WTC11 (cell line): ENCODE measurements around the gene ZNF512B. TPM values are rescaled to one million over a fixed set of nuclear protein-coding genes. Genes with fewer than 3 reads are reported as not detected.

Source experiments
- ATAC-seq: fragments of 200-7000 bp; cut with Tn5 transposase; 2 replicates; pipeline ENCODE4 v1.10.0; 2021; ENCODE audit warnings: mild to moderate bottlenecking, moderate library complexity
- CTCF ChIA-PET: fragments of 300-600 bp; sonication (Branson Sonifier 250); formaldehyde crosslinking; loops from one replicate; lab custom pipeline; 2021; ENCODE audit warnings: antibody characterized with exemption; lab: Charles Lee
- POLR2A ChIA-PET: fragments of 350-600 bp; sonication (Branson Sonifier 250); formaldehyde crosslinking; loops from one replicate; lab custom pipeline; 2021; ENCODE audit warnings: antibody characterized with exemption; lab: Charles Lee
- DNase-seq: peaks from one replicate; pipeline ENCODE4 v3.0.0; 2021; ENCODE audit warnings: low spot score
- H3K27ac Mint-ChIP-seq: 2 replicates; pipeline ENCODE4 v1.8.0; 2021; ENCODE audit warnings: mixed read lengths
- H3K27me3 Mint-ChIP-seq: 2 replicates; pipeline ENCODE4 v1.8.0; 2021; ENCODE audit warnings: low read depth, mild to moderate bottlenecking, moderate library complexity, mixed read lengths
- H3K36me3 Mint-ChIP-seq: 2 replicates; pipeline ENCODE4 v1.8.0; 2021; ENCODE audit warnings: mixed read lengths
- H3K4me1 Mint-ChIP-seq: 2 replicates; pipeline ENCODE4 v1.8.0; 2022; ENCODE audit warnings: mixed read lengths
- H3K4me3 Mint-ChIP-seq: 2 replicates; pipeline ENCODE4 v1.8.0; 2021; ENCODE audit warnings: mild to moderate bottlenecking, moderate library complexity, mixed read lengths
- H3K9me3 Mint-ChIP-seq: 2 replicates; pipeline ENCODE4 v1.8.0; 2021; ENCODE audit warnings: mixed read lengths
- CBFB ChIP-seq: sonication (generic); formaldehyde crosslinking; IDR thresholded peaks from 2 replicates; pipeline ENCODE4 v1.8.1; 2022; ENCODE audit warnings: mild to moderate bottlenecking, low read depth, missing genetic modification reagents
- CREM ChIP-seq: sonication (generic); formaldehyde crosslinking; IDR thresholded peaks from 2 replicates; pipeline ENCODE4 v1.8.1; 2022; ENCODE audit warnings: mild to moderate bottlenecking, missing genetic modification reagents, moderate library complexity
- ELF4 ChIP-seq: sonication (generic); formaldehyde crosslinking; IDR thresholded peaks from 2 replicates; pipeline ENCODE4 v1.8.1; 2022; ENCODE audit warnings: low read depth, mild to moderate bottlenecking, moderate library complexity, missing genetic modification reagents
- NR1H2 ChIP-seq: sonication (generic); formaldehyde crosslinking; IDR thresholded peaks from 2 replicates; pipeline ENCODE4 v1.9.0; 2021; ENCODE audit warnings: mild to moderate bottlenecking, moderate library complexity, missing genetic modification reagents
- SOX15 ChIP-seq: fragments of 250-450 bp; sonication (Bioruptor Pico); IDR thresholded peaks from 2 replicates; pipeline ENCODE4 v1.9.0; 2021; ENCODE audit warnings: mild to moderate bottlenecking
- SP1 ChIP-seq: sonication (generic); formaldehyde crosslinking; conservative IDR thresholded peaks from 2 replicates; pipeline ENCODE4 v1.8.1; 2022; ENCODE audit warnings: missing genetic modification reagents
- TP53 ChIP-seq: sonication (generic); formaldehyde crosslinking; IDR thresholded peaks from 2 replicates; pipeline ENCODE4 v1.8.1; 2023; ENCODE audit warnings: mild to moderate bottlenecking, missing genetic modification reagents
- ZNF121 ChIP-seq: sonication (generic); formaldehyde crosslinking; IDR thresholded peaks from 2 replicates; pipeline ENCODE4 v1.8.0; 2023; ENCODE audit warnings: missing genetic modification reagents
- total RNA-seq: library from RNA; stranded (reverse); gene quantifications from 3 replicates; pipeline ENCODE4 v1.2.3, GENCODE V29; 2021
- TF ChIP-seq, protein P1 (sequence below): fragments of 250-450 bp; sonication (Bioruptor Pico); IDR thresholded peaks from 2 replicates; pipeline ENCODE4 v1.8.0; 2021; ENCODE audit warnings: mild to moderate bottlenecking
- TF ChIP-seq, protein P2 (sequence below): sonication (generic); formaldehyde crosslinking; IDR thresholded peaks from 2 replicates; pipeline ENCODE4 v1.8.1; 2023; ENCODE audit warnings: mild to moderate bottlenecking, missing genetic modification reagents
- TF ChIP-seq, protein P3 (sequence below): sonication (generic); formaldehyde crosslinking; IDR thresholded peaks from 2 replicates; pipeline ENCODE4 v1.8.1; 2022; ENCODE audit warnings: low read depth, missing genetic modification reagents, borderline replicate concordance
- TF ChIP-seq, protein P4 (sequence below): fragments of 250-450 bp; sonication (Bioruptor Pico); IDR thresholded peaks from 2 replicates; pipeline ENCODE4 v1.9.0; 2021; ENCODE audit warnings: mild to moderate bottlenecking, borderline replicate concordance
- TF ChIP-seq, protein P5 (sequence below): sonication (generic); formaldehyde crosslinking; IDR thresholded peaks from 2 replicates; pipeline ENCODE4 v1.8.1; 2023; ENCODE audit warnings: mild to moderate bottlenecking, missing genetic modification reagents, borderline replicate concordance
- TF ChIP-seq, protein P6 (sequence below): sonication (generic); formaldehyde crosslinking; IDR thresholded peaks from 2 replicates; pipeline ENCODE4 v1.8.0; 2022; ENCODE audit warnings: missing genetic modification reagents

ZNF512B gene
- total RNA-seq, 1 experiment from 2014 or later, result 23.3 TPM

DNA sequence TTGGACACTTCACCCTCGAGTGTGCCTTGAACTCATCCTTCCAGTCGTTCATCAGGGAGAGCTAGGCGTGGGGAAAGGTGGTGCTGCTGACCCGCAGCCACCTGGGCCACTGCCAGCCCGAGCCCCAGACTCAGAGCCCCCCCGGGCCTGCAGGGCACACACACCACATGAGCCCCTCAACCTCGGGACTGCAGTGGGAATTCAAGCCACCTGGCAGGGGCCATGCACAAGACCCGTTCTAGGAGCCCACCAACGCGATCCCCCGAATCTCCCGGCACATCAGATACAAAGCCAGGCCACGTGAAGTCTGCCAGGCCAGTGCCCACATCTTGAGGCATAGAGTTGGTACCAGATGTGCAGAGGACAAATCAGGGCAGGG, 2.8 kb downstream of the ZNF512B start:
- Mint-ChIP-seq H3K4me3 (no peak overlapping the region), H3K4me1 (no peaks in the 10 kb centered on the region), H3K9me3 (peaks cover 3% of the 10 kb centered on the region; the same call in 1 of the 2 replicates), H3K27ac (no peak overlapping the region), H3K36me3 (peaks cover 55% of the 10 kb centered on the region), H3K27me3 (peaks cover 21% of the 10 kb centered on the region)
- DNase-seq (no peak), ATAC-seq (no peak)
- TF ChIP-seq, protein P1, sequence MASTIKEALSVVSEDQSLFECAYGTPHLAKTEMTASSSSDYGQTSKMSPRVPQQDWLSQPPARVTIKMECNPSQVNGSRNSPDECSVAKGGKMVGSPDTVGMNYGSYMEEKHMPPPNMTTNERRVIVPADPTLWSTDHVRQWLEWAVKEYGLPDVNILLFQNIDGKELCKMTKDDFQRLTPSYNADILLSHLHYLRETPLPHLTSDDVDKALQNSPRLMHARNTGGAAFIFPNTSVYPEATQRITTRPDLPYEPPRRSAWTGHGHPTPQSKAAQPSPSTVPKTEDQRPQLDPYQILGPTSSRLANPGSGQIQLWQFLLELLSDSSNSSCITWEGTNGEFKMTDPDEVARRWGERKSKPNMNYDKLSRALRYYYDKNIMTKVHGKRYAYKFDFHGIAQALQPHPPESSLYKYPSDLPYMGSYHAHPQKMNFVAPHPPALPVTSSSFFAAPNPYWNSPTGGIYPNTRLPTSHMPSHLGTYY (CRISPR knock-in tag), result no peak
- TF ChIP-seq CBFB (no peak), CREM (CRISPR knock-in tag) (no peak), ELF4 (CRISPR knock-in tag) (no peak), SP1 (CRISPR knock-in tag) (no peak), SOX15 (CRISPR knock-in tag) (no peak), TP53 (CRISPR knock-in tag) (no peak), NR1H2 (no peak), ZNF121 (CRISPR knock-in tag) (no peak)
- TF ChIP-seq, protein P2, sequence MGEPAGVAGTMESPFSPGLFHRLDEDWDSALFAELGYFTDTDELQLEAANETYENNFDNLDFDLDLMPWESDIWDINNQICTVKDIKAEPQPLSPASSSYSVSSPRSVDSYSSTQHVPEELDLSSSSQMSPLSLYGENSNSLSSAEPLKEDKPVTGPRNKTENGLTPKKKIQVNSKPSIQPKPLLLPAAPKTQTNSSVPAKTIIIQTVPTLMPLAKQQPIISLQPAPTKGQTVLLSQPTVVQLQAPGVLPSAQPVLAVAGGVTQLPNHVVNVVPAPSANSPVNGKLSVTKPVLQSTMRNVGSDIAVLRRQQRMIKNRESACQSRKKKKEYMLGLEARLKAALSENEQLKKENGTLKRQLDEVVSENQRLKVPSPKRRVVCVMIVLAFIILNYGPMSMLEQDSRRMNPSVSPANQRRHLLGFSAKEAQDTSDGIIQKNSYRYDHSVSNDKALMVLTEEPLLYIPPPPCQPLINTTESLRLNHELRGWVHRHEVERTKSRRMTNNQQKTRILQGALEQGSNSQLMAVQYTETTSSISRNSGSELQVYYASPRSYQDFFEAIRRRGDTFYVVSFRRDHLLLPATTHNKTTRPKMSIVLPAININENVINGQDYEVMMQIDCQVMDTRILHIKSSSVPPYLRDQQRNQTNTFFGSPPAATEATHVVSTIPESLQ (CRISPR knock-in tag), result no peak
- TF ChIP-seq, protein P3, sequence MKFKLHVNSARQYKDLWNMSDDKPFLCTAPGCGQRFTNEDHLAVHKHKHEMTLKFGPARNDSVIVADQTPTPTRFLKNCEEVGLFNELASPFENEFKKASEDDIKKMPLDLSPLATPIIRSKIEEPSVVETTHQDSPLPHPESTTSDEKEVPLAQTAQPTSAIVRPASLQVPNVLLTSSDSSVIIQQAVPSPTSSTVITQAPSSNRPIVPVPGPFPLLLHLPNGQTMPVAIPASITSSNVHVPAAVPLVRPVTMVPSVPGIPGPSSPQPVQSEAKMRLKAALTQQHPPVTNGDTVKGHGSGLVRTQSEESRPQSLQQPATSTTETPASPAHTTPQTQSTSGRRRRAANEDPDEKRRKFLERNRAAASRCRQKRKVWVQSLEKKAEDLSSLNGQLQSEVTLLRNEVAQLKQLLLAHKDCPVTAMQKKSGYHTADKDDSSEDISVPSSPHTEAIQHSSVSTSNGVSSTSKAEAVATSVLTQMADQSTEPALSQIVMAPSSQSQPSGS (CRISPR knock-in tag), result no peak
- TF ChIP-seq, protein P4, sequence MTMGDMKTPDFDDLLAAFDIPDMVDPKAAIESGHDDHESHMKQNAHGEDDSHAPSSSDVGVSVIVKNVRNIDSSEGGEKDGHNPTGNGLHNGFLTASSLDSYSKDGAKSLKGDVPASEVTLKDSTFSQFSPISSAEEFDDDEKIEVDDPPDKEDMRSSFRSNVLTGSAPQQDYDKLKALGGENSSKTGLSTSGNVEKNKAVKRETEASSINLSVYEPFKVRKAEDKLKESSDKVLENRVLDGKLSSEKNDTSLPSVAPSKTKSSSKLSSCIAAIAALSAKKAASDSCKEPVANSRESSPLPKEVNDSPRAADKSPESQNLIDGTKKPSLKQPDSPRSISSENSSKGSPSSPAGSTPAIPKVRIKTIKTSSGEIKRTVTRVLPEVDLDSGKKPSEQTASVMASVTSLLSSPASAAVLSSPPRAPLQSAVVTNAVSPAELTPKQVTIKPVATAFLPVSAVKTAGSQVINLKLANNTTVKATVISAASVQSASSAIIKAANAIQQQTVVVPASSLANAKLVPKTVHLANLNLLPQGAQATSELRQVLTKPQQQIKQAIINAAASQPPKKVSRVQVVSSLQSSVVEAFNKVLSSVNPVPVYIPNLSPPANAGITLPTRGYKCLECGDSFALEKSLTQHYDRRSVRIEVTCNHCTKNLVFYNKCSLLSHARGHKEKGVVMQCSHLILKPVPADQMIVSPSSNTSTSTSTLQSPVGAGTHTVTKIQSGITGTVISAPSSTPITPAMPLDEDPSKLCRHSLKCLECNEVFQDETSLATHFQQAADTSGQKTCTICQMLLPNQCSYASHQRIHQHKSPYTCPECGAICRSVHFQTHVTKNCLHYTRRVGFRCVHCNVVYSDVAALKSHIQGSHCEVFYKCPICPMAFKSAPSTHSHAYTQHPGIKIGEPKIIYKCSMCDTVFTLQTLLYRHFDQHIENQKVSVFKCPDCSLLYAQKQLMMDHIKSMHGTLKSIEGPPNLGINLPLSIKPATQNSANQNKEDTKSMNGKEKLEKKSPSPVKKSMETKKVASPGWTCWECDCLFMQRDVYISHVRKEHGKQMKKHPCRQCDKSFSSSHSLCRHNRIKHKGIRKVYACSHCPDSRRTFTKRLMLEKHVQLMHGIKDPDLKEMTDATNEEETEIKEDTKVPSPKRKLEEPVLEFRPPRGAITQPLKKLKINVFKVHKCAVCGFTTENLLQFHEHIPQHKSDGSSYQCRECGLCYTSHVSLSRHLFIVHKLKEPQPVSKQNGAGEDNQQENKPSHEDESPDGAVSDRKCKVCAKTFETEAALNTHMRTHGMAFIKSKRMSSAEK, result no peak
- TF ChIP-seq, protein P5, sequence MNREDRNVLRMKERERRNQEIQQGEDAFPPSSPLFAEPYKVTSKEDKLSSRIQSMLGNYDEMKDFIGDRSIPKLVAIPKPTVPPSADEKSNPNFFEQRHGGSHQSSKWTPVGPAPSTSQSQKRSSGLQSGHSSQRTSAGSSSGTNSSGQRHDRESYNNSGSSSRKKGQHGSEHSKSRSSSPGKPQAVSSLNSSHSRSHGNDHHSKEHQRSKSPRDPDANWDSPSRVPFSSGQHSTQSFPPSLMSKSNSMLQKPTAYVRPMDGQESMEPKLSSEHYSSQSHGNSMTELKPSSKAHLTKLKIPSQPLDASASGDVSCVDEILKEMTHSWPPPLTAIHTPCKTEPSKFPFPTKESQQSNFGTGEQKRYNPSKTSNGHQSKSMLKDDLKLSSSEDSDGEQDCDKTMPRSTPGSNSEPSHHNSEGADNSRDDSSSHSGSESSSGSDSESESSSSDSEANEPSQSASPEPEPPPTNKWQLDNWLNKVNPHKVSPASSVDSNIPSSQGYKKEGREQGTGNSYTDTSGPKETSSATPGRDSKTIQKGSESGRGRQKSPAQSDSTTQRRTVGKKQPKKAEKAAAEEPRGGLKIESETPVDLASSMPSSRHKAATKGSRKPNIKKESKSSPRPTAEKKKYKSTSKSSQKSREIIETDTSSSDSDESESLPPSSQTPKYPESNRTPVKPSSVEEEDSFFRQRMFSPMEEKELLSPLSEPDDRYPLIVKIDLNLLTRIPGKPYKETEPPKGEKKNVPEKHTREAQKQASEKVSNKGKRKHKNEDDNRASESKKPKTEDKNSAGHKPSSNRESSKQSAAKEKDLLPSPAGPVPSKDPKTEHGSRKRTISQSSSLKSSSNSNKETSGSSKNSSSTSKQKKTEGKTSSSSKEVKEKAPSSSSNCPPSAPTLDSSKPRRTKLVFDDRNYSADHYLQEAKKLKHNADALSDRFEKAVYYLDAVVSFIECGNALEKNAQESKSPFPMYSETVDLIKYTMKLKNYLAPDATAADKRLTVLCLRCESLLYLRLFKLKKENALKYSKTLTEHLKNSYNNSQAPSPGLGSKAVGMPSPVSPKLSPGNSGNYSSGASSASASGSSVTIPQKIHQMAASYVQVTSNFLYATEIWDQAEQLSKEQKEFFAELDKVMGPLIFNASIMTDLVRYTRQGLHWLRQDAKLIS, result no peak
- TF ChIP-seq, protein P6, sequence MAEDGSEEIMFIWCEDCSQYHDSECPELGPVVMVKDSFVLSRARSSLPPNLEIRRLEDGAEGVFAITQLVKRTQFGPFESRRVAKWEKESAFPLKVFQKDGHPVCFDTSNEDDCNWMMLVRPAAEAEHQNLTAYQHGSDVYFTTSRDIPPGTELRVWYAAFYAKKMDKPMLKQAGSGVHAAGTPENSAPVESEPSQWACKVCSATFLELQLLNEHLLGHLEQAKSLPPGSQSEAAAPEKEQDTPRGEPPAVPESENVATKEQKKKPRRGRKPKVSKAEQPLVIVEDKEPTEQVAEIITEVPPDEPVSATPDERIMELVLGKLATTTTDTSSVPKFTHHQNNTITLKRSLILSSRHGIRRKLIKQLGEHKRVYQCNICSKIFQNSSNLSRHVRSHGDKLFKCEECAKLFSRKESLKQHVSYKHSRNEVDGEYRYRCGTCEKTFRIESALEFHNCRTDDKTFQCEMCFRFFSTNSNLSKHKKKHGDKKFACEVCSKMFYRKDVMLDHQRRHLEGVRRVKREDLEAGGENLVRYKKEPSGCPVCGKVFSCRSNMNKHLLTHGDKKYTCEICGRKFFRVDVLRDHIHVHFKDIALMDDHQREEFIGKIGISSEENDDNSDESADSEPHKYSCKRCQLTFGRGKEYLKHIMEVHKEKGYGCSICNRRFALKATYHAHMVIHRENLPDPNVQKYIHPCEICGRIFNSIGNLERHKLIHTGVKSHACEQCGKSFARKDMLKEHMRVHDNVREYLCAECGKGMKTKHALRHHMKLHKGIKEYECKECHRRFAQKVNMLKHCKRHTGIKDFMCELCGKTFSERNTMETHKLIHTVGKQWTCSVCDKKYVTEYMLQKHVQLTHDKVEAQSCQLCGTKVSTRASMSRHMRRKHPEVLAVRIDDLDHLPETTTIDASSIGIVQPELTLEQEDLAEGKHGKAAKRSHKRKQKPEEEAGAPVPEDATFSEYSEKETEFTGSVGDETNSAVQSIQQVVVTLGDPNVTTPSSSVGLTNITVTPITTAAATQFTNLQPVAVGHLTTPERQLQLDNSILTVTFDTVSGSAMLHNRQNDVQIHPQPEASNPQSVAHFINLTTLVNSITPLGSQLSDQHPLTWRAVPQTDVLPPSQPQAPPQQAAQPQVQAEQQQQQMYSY, result no peak
- ChIA-PET CTCF (no interaction called here), POLR2A (no interaction called here)
